ENCODE data around the gene MLIP. TPM values are rescaled to one million over a fixed set of nuclear protein-coding genes. Genes with fewer than 3 reads are reported as not detected.

Gene MLIP
- total and polyA plus RNA-seq, 2 experiments from 2014 or later: not detected

GRCh38 chr6:54255886-54256285, 144.6 kb downstream of the MLIP start:
- no peak for DNase-seq
- Histone ChIP-seq H3K4me2 (ENCODE audit: unreplicated experiment) (no peak overlapping the region), H3K9ac (no peak overlapping the region), H3K4me1 (ENCODE audit: insufficient read depth) (peaks cover 6% of the 10 kb centered on the region), H2AFZ (no peak overlapping the region), H4K20me1 (ENCODE audit: insufficient read depth) (no peaks in the 10 kb centered on the region), H3K36me3 (ENCODE audit: low read depth) (no peaks in the 10 kb centered on the region), H3K27me3 (replicated peaks; ENCODE audit: insufficient read depth) (no peaks in the 10 kb centered on the region), H3K79me2 (ENCODE audit: insufficient read depth) (no peaks in the 10 kb centered on the region), H3K4me3 (no peak overlapping the region), H3K27ac (no peak overlapping the region), H3F3A (ENCODE audit: insufficient read depth) (no peaks in the 10 kb centered on the region), H3K9me2 (ENCODE audit: insufficient read depth) (no peaks in the 10 kb centered on the region), H3K9me3 (ENCODE audit: low read depth) (no peaks in the 10 kb centered on the region)
- TF ChIP-seq EZH2phosphoT487 (IDR thresholded peaks at IDR 0.05; ENCODE audit: insufficient read depth, low read depth): no peak
- TF ChIP-seq EZH2 (IDR thresholded peaks at IDR 0.05; ENCODE audit: insufficient read depth, poor library complexity, severe bottlenecking): no peak
- in situ Hi-C loops (cut with MboI): no loop called here

DNA sequence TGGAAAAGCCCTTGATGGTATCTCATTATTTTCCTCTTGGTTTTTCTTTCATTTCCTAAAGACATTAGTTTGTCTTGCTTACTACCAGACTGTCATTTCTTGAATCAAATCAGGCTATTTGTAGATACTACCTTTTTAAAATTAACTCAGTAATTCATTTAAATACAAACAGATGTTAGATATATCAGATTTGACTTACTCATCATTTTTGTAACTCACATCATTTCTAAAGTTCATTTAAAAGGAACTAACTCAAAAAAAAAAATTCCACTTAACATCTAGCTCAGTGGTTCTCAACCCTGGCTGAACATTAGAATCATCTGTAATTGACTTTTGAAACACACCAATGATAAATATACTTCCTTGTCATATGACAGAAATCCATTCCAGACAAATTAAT, 148.8 kb downstream of the MLIP start:
- Histone ChIP-seq H2AFZ (no peak overlapping the region), H3K4me3 (no peak overlapping the region), H3F3A (ENCODE audit: insufficient read depth) (no peaks in the 10 kb centered on the region), H3K36me3 (ENCODE audit: low read depth) (no peaks in the 10 kb centered on the region), H3K27me3 (replicated peaks; ENCODE audit: insufficient read depth) (no peaks in the 10 kb centered on the region), H3K9ac (no peak overlapping the region), H3K4me1 (ENCODE audit: insufficient read depth) (peaks cover 6% of the 10 kb centered on the region), H3K27ac (no peak overlapping the region), H3K79me2 (ENCODE audit: insufficient read depth) (no peaks in the 10 kb centered on the region), H3K9me2 (ENCODE audit: insufficient read depth) (no peaks in the 10 kb centered on the region), H3K9me3 (ENCODE audit: low read depth) (no peaks in the 10 kb centered on the region), H3K4me2 (ENCODE audit: unreplicated experiment) (no peak overlapping the region), H4K20me1 (ENCODE audit: insufficient read depth) (no peaks in the 10 kb centered on the region)
- TF ChIP-seq EZH2phosphoT487 (IDR thresholded peaks at IDR 0.05; ENCODE audit: insufficient read depth, low read depth) (no peak), EZH2 (IDR thresholded peaks at IDR 0.05; ENCODE audit: insufficient read depth, poor library complexity, severe bottlenecking) (no peak)
- in situ Hi-C loops (cut with MboI): no loop called here
- DNase-seq: no peak

DNA sequence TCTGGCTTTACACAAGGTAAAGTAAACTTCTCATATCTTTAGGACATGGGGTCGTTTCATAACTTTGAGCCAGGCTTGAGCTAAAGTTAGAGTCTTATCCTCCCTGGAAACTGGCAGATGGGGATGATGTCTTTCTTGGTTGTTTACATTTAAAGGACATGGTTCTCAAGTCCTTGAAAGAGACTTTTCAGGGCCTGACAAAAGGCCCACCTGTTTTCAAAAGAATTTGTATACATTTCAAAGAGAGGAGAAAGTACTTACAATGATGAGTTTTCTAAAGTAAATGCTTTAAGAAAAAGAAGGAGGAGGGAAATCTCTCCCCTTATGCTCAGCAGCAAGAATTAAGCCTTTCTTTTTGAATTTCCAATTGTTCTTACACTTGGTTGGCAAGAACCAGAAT, 151.3 kb downstream of the MLIP start:
- in situ Hi-C loops (cut with MboI): no loop called here
- no peak for TF ChIP-seq EZH2phosphoT487 (IDR thresholded peaks at IDR 0.05; ENCODE audit: insufficient read depth, low read depth)
- TF ChIP-seq EZH2 (IDR thresholded peaks at IDR 0.05; ENCODE audit: insufficient read depth, poor library complexity, severe bottlenecking): no peak
- Histone ChIP-seq H3K4me1 (ENCODE audit: insufficient read depth) (peaks cover 6% of the 10 kb centered on the region), H4K20me1 (ENCODE audit: insufficient read depth) (no peaks in the 10 kb centered on the region), H3K9ac (no peak overlapping the region), H3F3A (ENCODE audit: insufficient read depth) (no peaks in the 10 kb centered on the region), H3K4me3 (no peak overlapping the region), H3K36me3 (ENCODE audit: low read depth) (no peaks in the 10 kb centered on the region), H3K9me2 (ENCODE audit: insufficient read depth) (no peaks in the 10 kb centered on the region), H2AFZ (no peak overlapping the region), H3K4me2 (ENCODE audit: unreplicated experiment) (no peak overlapping the region), H3K27me3 (replicated peaks; ENCODE audit: insufficient read depth) (no peaks in the 10 kb centered on the region), H3K79me2 (ENCODE audit: insufficient read depth) (no peaks in the 10 kb centered on the region), H3K9me3 (ENCODE audit: low read depth) (no peaks in the 10 kb centered on the region), H3K27ac (no peak overlapping the region)
- no peak for DNase-seq
- 91 to 96% methylated on average over 1 of the region's 1 CpG for WGBS, 2 experiments (ENCODE audit: low coverage in 1 of 2, low lambda C conversion rate in 2 of 2, missing lambda C conversion rate in 2 of 2)

GRCh38 chr6:54262971-54263370, 151.7 kb downstream of the MLIP start:
- no peak overlapping the region for H2AFZ ChIP-seq
- no peak for DNase-seq
- no peaks in the 10 kb centered on the region for H3K36me3 ChIP-seq (ENCODE audit: low read depth)
- no peaks in the 10 kb centered on the region for H3F3A ChIP-seq (ENCODE audit: insufficient read depth)
- H3K9ac ChIP-seq: no peak overlapping the region
- no peaks in the 10 kb centered on the region for H4K20me1 ChIP-seq (ENCODE audit: insufficient read depth)
- H3K4me1 ChIP-seq (ENCODE audit: insufficient read depth): peaks cover 6% of the 10 kb centered on the region
- in situ Hi-C loops (cut with MboI): no loop called here
- no peak overlapping the region for H3K4me2 ChIP-seq (ENCODE audit: unreplicated experiment)
- no peaks in the 10 kb centered on the region for H3K27me3 ChIP-seq (replicated peaks; ENCODE audit: insufficient read depth)
- no peaks in the 10 kb centered on the region for H3K9me3 ChIP-seq (ENCODE audit: low read depth)
- no peak overlapping the region for H3K27ac ChIP-seq
- no peak for TF ChIP-seq EZH2 (IDR thresholded peaks at IDR 0.05; ENCODE audit: insufficient read depth, poor library complexity, severe bottlenecking)
- no peak for TF ChIP-seq EZH2phosphoT487 (IDR thresholded peaks at IDR 0.05; ENCODE audit: insufficient read depth, low read depth)
- no peak overlapping the region for H3K4me3 ChIP-seq
- no peaks in the 10 kb centered on the region for H3K79me2 ChIP-seq (ENCODE audit: insufficient read depth)
- no peaks in the 10 kb centered on the region for H3K9me2 ChIP-seq (ENCODE audit: insufficient read depth)
- WGBS, 2 experiments (ENCODE audit: low coverage in 1 of 2, low lambda C conversion rate in 2 of 2, missing lambda C conversion rate in 2 of 2): 39 to 48% methylated on average over 2 of the region's 2 CpGs

DNA sequence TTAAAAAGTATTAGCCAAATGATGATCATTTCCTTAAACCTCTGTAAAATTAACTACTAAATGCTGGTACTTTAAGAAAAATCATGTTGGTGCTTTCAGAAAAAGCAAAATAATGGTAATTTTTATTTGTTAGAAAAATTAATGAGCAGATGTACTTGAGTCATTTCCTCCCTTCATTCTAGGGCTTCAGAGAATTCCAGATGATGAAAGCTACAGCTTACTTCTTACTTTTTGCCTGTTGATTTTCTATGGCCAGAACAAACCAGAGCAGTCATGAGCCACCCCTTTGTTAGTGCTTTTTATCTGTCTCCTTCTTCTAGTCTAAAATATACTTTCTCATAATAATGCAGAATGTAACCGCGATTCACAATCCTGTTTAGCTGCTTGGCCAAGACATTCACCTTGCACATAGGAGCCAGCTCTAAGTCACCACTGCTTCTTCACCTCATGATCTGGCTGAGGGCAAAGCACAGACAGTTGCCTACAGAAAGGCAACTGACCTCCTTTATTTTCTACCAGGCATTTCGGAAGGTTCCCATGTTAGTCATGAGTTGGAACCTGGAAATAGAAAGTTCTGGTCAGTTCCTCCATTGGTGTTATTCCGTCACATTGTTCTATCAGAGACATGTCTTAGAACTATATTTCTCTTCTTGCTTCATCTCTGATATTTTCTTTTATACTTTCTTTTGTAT, 153.5 kb downstream of the MLIP start:
- no peak for DNase-seq

More for the DNA sequence above, 153.5 kb downstream of the MLIP start:
- Histone ChIP-seq H3K9ac (no peak overlapping the region), H3K27me3 (replicated peaks; ENCODE audit: insufficient read depth) (no peaks in the 10 kb centered on the region), H3K4me3 (no peak overlapping the region), H3K9me2 (ENCODE audit: insufficient read depth) (no peaks in the 10 kb centered on the region), H4K20me1 (ENCODE audit: insufficient read depth) (no peaks in the 10 kb centered on the region), H2AFZ (no peak overlapping the region), H3K36me3 (ENCODE audit: low read depth) (no peaks in the 10 kb centered on the region), H3K27ac (no peak overlapping the region), H3K4me1 (ENCODE audit: insufficient read depth) (peaks cover 6% of the 10 kb centered on the region), H3K4me2 (ENCODE audit: unreplicated experiment) (no peak overlapping the region), H3F3A (ENCODE audit: insufficient read depth) (no peaks in the 10 kb centered on the region), H3K79me2 (ENCODE audit: insufficient read depth) (no peaks in the 10 kb centered on the region), H3K9me3 (ENCODE audit: low read depth) (no peaks in the 10 kb centered on the region)
- TF ChIP-seq EZH2 (IDR thresholded peaks at IDR 0.05; ENCODE audit: insufficient read depth, poor library complexity, severe bottlenecking) (no peak), EZH2phosphoT487 (IDR thresholded peaks at IDR 0.05; ENCODE audit: insufficient read depth, low read depth) (no peak)
- 97 to 100% methylated on average over 4 of the region's 4 CpGs for WGBS, 2 experiments (ENCODE audit: low coverage in 1 of 2, low lambda C conversion rate in 2 of 2, missing lambda C conversion rate in 2 of 2)
- in situ Hi-C loops (cut with MboI): no loop called here
